ENCODE data around the gene LGALS8. TPM values are rescaled to one million over a fixed set of nuclear protein-coding genes. Genes with fewer than 3 reads are reported as not detected.
"Not testable (repeated sequence)": the region's sequence is repeated elsewhere in the genome, so short reads cannot be mapped to it uniquely, and the experiment has no call there.

Gene LGALS8
- 56.6 and 66.2 TPM in 2 replicates for total RNA-seq

- H3K27me3 Mint-ChIP-seq (ENCODE audit: insufficient read depth) = no peaks in the 10 kb centered on the region
- peaks cover 24% of the 10 kb centered on the region for H3K36me3 Mint-ChIP-seq (ENCODE audit: low read depth)
- peak; percentile 78 for DNase-seq (ENCODE audit: low spot score)
- intact Hi-C loops (cut with micrococcal nuclease) = loop anchor here (1.0 to 10.0 kb wide), 9 partner anchors 7 to 1019 kb away; partner anchors contain the start of genes B3GALNT2, GPR137B, HEATR1 and MTR
- peak within 1 kb of the TSS; percentile 99 for H3K4me3 Mint-ChIP-seq
- H3K4me1 Mint-ChIP-seq (ENCODE audit: low read depth) = peaks cover 36% of the 10 kb centered on the region
- H3K9me3 Mint-ChIP-seq = no peaks in the 10 kb centered on the region
- peak within 1 kb of the TSS; percentile 100 for H3K27ac Mint-ChIP-seq
Measured at GRCh38 chr1:236523704-236524141, at the start of gene LGALS8. Gene LGALS8 (plus strand): TSS chr1:236523982. CDS start chr1:236526071, 2,089 bp downstream.

- intact Hi-C loops (cut with micrococcal nuclease) = no loop called here
- no peaks in the 10 kb centered on the region for H3K36me3 Mint-ChIP-seq (ENCODE audit: low read depth)
- DNase-seq (ENCODE audit: low spot score) = no peak
- H3K4me3 Mint-ChIP-seq = no peak overlapping the region
- H3K27ac Mint-ChIP-seq = no peak overlapping the region
- no peaks in the 10 kb centered on the region for H3K27me3 Mint-ChIP-seq (ENCODE audit: insufficient read depth)
- no peaks in the 10 kb centered on the region for H3K9me3 Mint-ChIP-seq
- H3K4me1 Mint-ChIP-seq (ENCODE audit: low read depth) = no peaks in the 10 kb centered on the region
Measured at GRCh38 chr1:236476019-236476418, 47.8 kb upstream of the LGALS8 start.

- DNase-seq (ENCODE audit: low spot score) = no peak
- H3K36me3 Mint-ChIP-seq (ENCODE audit: low read depth) = peaks cover 10% of the 10 kb centered on the region
- intact Hi-C loops (cut with micrococcal nuclease) = no loop called here
- H3K4me3 Mint-ChIP-seq = no peak overlapping the region
- no peaks in the 10 kb centered on the region for H3K27me3 Mint-ChIP-seq (ENCODE audit: insufficient read depth)
- H3K9me3 Mint-ChIP-seq = no peaks in the 10 kb centered on the region
- no peaks in the 10 kb centered on the region for H3K4me1 Mint-ChIP-seq (ENCODE audit: low read depth)
- no peak overlapping the region for H3K27ac Mint-ChIP-seq
Measured at GRCh38 chr1:236480758-236481436, 42.9 kb upstream of the LGALS8 start.

GRCh38 chr1:236484310-236484971 lies 39.3 kb upstream of the LGALS8 start:
- Mint-ChIP-seq H3K27ac (no peak overlapping the region), H3K4me1 (ENCODE audit: low read depth) (peaks cover 5% of the 10 kb centered on the region), H3K9me3 (no peaks in the 10 kb centered on the region), H3K27me3 (ENCODE audit: insufficient read depth) (no peaks in the 10 kb centered on the region), H3K4me3 (no peak overlapping the region), H3K36me3 (ENCODE audit: low read depth) (peaks cover 10% of the 10 kb centered on the region)
- no peak for DNase-seq (ENCODE audit: low spot score)
- intact Hi-C loops (cut with micrococcal nuclease) = no loop called here

GRCh38 chr1:236486356-236487002 lies 37.3 kb upstream of the LGALS8 start:
- Mint-ChIP-seq H3K9me3 (no peaks in the 10 kb centered on the region), H3K4me3 (no peak overlapping the region), H3K36me3 (ENCODE audit: low read depth) (peaks cover 10% of the 10 kb centered on the region), H3K4me1 (ENCODE audit: low read depth) (peaks cover 14% of the 10 kb centered on the region), H3K27me3 (ENCODE audit: insufficient read depth) (no peaks in the 10 kb centered on the region), H3K27ac (no peak overlapping the region)
- DNase-seq (ENCODE audit: low spot score) = no peak
- intact Hi-C loops (cut with micrococcal nuclease) = no loop called here

- not testable (repeated sequence) for H3K4me3 Mint-ChIP-seq; H3K27me3 Mint-ChIP-seq (ENCODE audit: insufficient read depth)
- H3K4me1 Mint-ChIP-seq (ENCODE audit: low read depth) = peaks cover 14% of the 10 kb centered on the region
Measured at GRCh38 chr1:236489161-236489560, 34.6 kb upstream of the LGALS8 start.

GRCh38 chr1:236489710-236490377 lies 33.9 kb upstream of the LGALS8 start:
- no peak overlapping the region for H3K27ac Mint-ChIP-seq
- no peak for DNase-seq (ENCODE audit: low spot score)
- peaks cover 3% of the 10 kb centered on the region for H3K36me3 Mint-ChIP-seq (ENCODE audit: low read depth)
- no peak overlapping the region for H3K4me3 Mint-ChIP-seq
- peaks cover 5% of the 10 kb centered on the region for H3K27me3 Mint-ChIP-seq (ENCODE audit: insufficient read depth)
- no peaks in the 10 kb centered on the region for H3K9me3 Mint-ChIP-seq
- intact Hi-C loops (cut with micrococcal nuclease) = loop anchor here (1.0 to 2.0 kb wide), 3 partner anchors 93 to 387 kb away; no protein-coding TSS in a partner anchor
- H3K4me1 Mint-ChIP-seq (ENCODE audit: low read depth) = peaks cover 14% of the 10 kb centered on the region

More at GRCh38 chr1:236489161-236489560, 34.6 kb upstream of the LGALS8 start:
- intact Hi-C loops (cut with micrococcal nuclease); DNase-seq (ENCODE audit: low spot score); H3K36me3 Mint-ChIP-seq (ENCODE audit: low read depth); H3K27ac Mint-ChIP-seq; H3K9me3 Mint-ChIP-seq: not testable (repeated sequence)

GRCh38 chr1:236491469-236492136 lies 32.2 kb upstream of the LGALS8 start:
- Mint-ChIP-seq H3K4me3 (no peak overlapping the region), H3K9me3 (no peaks in the 10 kb centered on the region), H3K4me1 (ENCODE audit: low read depth) (peaks cover 14% of the 10 kb centered on the region), H3K27me3 (ENCODE audit: insufficient read depth) (peaks cover 5% of the 10 kb centered on the region), H3K36me3 (ENCODE audit: low read depth) (no peaks in the 10 kb centered on the region), H3K27ac (no peak overlapping the region)
- no peak for DNase-seq (ENCODE audit: low spot score)
- intact Hi-C loops (cut with micrococcal nuclease) = loop anchor here (2.0 kb wide), 1 partner anchor 95 kb away; no protein-coding TSS in a partner anchor

- Mint-ChIP-seq H3K4me1 (ENCODE audit: low read depth) (peaks cover 10% of the 10 kb centered on the region), H3K9me3 (no peaks in the 10 kb centered on the region), H3K36me3 (ENCODE audit: low read depth) (no peaks in the 10 kb centered on the region), H3K27me3 (ENCODE audit: insufficient read depth) (peaks cover 7% of the 10 kb centered on the region), H3K27ac (no peak overlapping the region), H3K4me3 (no peak overlapping the region)
- intact Hi-C loops (cut with micrococcal nuclease) = no loop called here
- no peak for DNase-seq (ENCODE audit: low spot score)
Measured at GRCh38 chr1:236492378-236492777, 31.4 kb upstream of the LGALS8 start.

- Mint-ChIP-seq H3K4me1 (ENCODE audit: low read depth) (peaks cover 10% of the 10 kb centered on the region), H3K27me3 (ENCODE audit: insufficient read depth) (peaks cover 7% of the 10 kb centered on the region), H3K27ac (no peak overlapping the region), H3K4me3 (no peak overlapping the region), H3K9me3 (no peaks in the 10 kb centered on the region), H3K36me3 (ENCODE audit: low read depth) (no peaks in the 10 kb centered on the region)
- intact Hi-C loops (cut with micrococcal nuclease) = no loop called here
- no peak for DNase-seq (ENCODE audit: low spot score)
Measured at GRCh38 chr1:236494082-236494481, 29.7 kb upstream of the LGALS8 start.

GRCh38 chr1:236494586-236495466 lies 29.0 kb upstream of the LGALS8 start:
- H3K9me3 Mint-ChIP-seq = no peaks in the 10 kb centered on the region
- no peak overlapping the region for H3K27ac Mint-ChIP-seq
- H3K27me3 Mint-ChIP-seq (ENCODE audit: insufficient read depth) = peaks cover 7% of the 10 kb centered on the region
- H3K4me1 Mint-ChIP-seq (ENCODE audit: low read depth) = peaks cover 7% of the 10 kb centered on the region
- no peaks in the 10 kb centered on the region for H3K36me3 Mint-ChIP-seq (ENCODE audit: low read depth)
- intact Hi-C loops (cut with micrococcal nuclease) = no loop called here
- no peak for DNase-seq (ENCODE audit: low spot score)
- no peak overlapping the region for H3K4me3 Mint-ChIP-seq

All from activated T-helper 1 cell treated with anti-CD3 and anti-CD28 coated beads, Interleukin-12 subunit alpha, Interleukin-12 subunit beta, Interleukin-2, Interleukin-4 antibody, amounts not matched to agents 30 ng/mL and 10 ng/mL and 1 ng/mL, durations not matched to agents 14 hours and 24 hours and 36 hours (primary cell).